B cell (primary cell): ENCODE measurements around the gene ZNF527. TPM values are rescaled to one million over a fixed set of nuclear protein-coding genes. Genes with fewer than 3 reads are reported as not detected.

Experiments
- ATAC-seq: fragments of 200-7000 bp; cut with Tn5 transposase; one replicate; pipeline ENCODE4 v1.10.0; 2021; ENCODE audit warnings: low read depth, mild to moderate bottlenecking, moderate number of reproducible peaks, moderate library complexity
- CTCF ChIA-PET: fragments of 350-600 bp; sonication (Branson Sonifier 250); formaldehyde crosslinking; loops from one replicate; lab custom pipeline; 2021; ENCODE audit warnings: antibody characterized with exemption, inconsistent platforms; lab: Charles Lee
- POLR2A ChIA-PET: fragments of 350-600 bp; sonication (Branson Sonifier 250); formaldehyde crosslinking; loops from one replicate; lab custom pipeline; 2021; ENCODE audit warnings: antibody characterized with exemption; lab: Charles Lee
- DNase-seq: peaks from one replicate; pipeline ENCODE4 v3.0.0; 2013
- H2AFZ ChIP-seq: 2 replicates; pipeline ENCODE4 v1.6.1; 2012; ENCODE audit warnings: mild to moderate bottlenecking, low read depth, low read length; ENCODE audit not compliant: insufficient read depth, poor library complexity, severe bottlenecking
- H3K27ac ChIP-seq, 2 donors: 1 replicate in 1 of 2; 2 replicates in 1 of 2; pipeline ENCODE4 v1.5.1; 2012 to 2013; ENCODE audit warnings: low read length in 2 of 2, mild to moderate bottlenecking in 2 of 2, moderate library complexity in 1 of 2
- H3K27me3 ChIP-seq, 4 experiments: fragments of 200-600 bp in 1 of 4; sonication (generic) in 1 of 4; replicated peaks in 1 of 4; 1 replicate in 2 of 4; 2 replicates in 2 of 4; pipeline versions ENCODE4 v1.6.1 to v1.7.0; 2013 to 2016; ENCODE audit warnings: low read length in 3 of 4, mild to moderate bottlenecking in 2 of 4, mixed read lengths in 1 of 4, moderate library complexity in 1 of 4; ENCODE audit not compliant: insufficient read depth in 4 of 4, control insufficient read depth in 3 of 4; ENCODE audit errors: control extremely low read depth in 1 of 4
- H3K36me3 ChIP-seq, 2 experiments: replicated peaks in 1 of 2; 1 replicate in 1 of 2; 2 replicates in 1 of 2; pipeline versions ENCODE4 v1.6.1 to v1.7.1; 2013; ENCODE audit warnings: low read length in 1 of 2; ENCODE audit not compliant: insufficient read depth in 2 of 2, control insufficient read depth in 1 of 2; ENCODE audit errors: control extremely low read depth in 1 of 2, extremely low read depth in 1 of 2
- H3K4me1 ChIP-seq, 2 donors: fragments of 200-600 bp in 1 of 2; sonication (generic) in 1 of 2; 1 replicate in 1 of 2; 2 replicates in 1 of 2; pipeline versions ENCODE4 v1.5.1 to v1.6.1; 2013 to 2017; ENCODE audit warnings: low read length in 2 of 2; ENCODE audit not compliant: control insufficient read depth in 2 of 2, insufficient read depth in 2 of 2
- H3K4me2 ChIP-seq: replicated peaks from 2 replicates; pipeline ENCODE3; 2012; ENCODE audit warnings: mild to moderate bottlenecking, low read depth, low read length; ENCODE audit not compliant: poor library complexity, severe bottlenecking
- H3K4me3 ChIP-seq, 5 experiments: fragments of 200-600 bp in 1 of 5; sonication (generic) in 1 of 5; 1 replicate in 3 of 5; 2 replicates in 2 of 5; pipeline versions ENCODE4 v1.5.1 to v1.7.0; 2011 to 2016; ENCODE audit warnings: low read length in 4 of 5, mild to moderate bottlenecking in 4 of 5, low read depth in 2 of 5, control low read depth in 1 of 5, moderate library complexity in 1 of 5; ENCODE audit not compliant: insufficient read depth in 1 of 5; ENCODE audit errors: control extremely low read depth in 1 of 5, extremely low read depth in 1 of 5
- H3K79me2 ChIP-seq: fragments of 200-600 bp; sonication (generic); one replicate; pipeline ENCODE4 v1.6.0; 2016; ENCODE audit warnings: low read length; ENCODE audit not compliant: control insufficient read depth, insufficient read depth
- H3K9ac ChIP-seq: fragments of 200-600 bp; sonication (generic); 2 replicates; pipeline ENCODE4 v1.6.1; 2017; ENCODE audit warnings: mild to moderate bottlenecking, low read length, moderate library complexity
- H3K9me3 ChIP-seq, 3 donors: one replicate each; pipeline versions ENCODE4 v1.6.1 to v1.7.1; 2013; ENCODE audit warnings: low read length in 2 of 3; ENCODE audit not compliant: control insufficient read depth in 2 of 3, insufficient read depth in 1 of 3; ENCODE audit errors: control extremely low read depth in 1 of 3
- H4K20me1 ChIP-seq: 2 replicates; pipeline ENCODE4 v1.6.0; 2012; ENCODE audit warnings: mild to moderate bottlenecking, low read length; ENCODE audit not compliant: insufficient read depth, control insufficient read depth, poor library complexity, severe bottlenecking
- H3K27ac Mint-ChIP-seq: one replicate; pipeline ENCODE4 v1.8.0; 2021; ENCODE audit warnings: mixed read lengths
- H3K27me3 Mint-ChIP-seq: one replicate; pipeline ENCODE4 v1.8.0; 2021; ENCODE audit warnings: mixed read lengths
- H3K4me1 Mint-ChIP-seq: one replicate; pipeline ENCODE4 v1.8.0; 2021; ENCODE audit warnings: mixed read lengths
- H3K4me3 Mint-ChIP-seq: one replicate; pipeline ENCODE4 v1.8.0; 2021; ENCODE audit warnings: mixed read lengths
- H3K9me3 Mint-ChIP-seq: one replicate; pipeline ENCODE4 v1.8.0; 2022; ENCODE audit warnings: mixed read lengths; ENCODE audit not compliant: insufficient read depth
- EZH2 ChIP-seq: IDR thresholded peaks from 2 replicates; pipeline ENCODE4 v1.6.1; 2012; ENCODE audit warnings: borderline replicate concordance, low read depth, mild to moderate bottlenecking, moderate library complexity, low read length; ENCODE audit not compliant: insufficient read depth, poor library complexity, severe bottlenecking
- WGBS: methylation state at CpG from one replicate; pipeline ENCODE4 v1.1.5; 2013; ENCODE audit warnings: missing lambda C conversion rate; ENCODE audit not compliant: insufficient coverage; 5-methylcytosine and 5-hydroxymethylcytosine counted together
- intact Hi-C: fragments of 100-400 bp; cut with micrococcal nuclease; formaldehyde crosslinking; loops from one replicate; pipeline ENCODE4 v1.10.0; 2022
- polyA plus RNA-seq: library from polyadenylated mRNA; depleted of rRNA; stranded (reverse); fragments of >200 nt; gene quantifications from 2 replicates; pipeline ENCODE4 v1.2.3, GENCODE V29; 2012
- total RNA-seq, 2 donors: library from RNA; stranded (reverse); fragments of 120-200 nt in 1 of 2; gene quantifications; 1 replicate in 1 of 2; 2 replicates in 1 of 2; pipeline versions ENCODE4 v1.2.3 to v1.2.4, GENCODE V29; 2013 to 2022
- TF ChIP-seq, protein P1 (sequence below): fragments of 200-600 bp; IDR thresholded peaks from one replicate; pipeline ENCODE4 v1.8.0; 2022; ENCODE audit warnings: antibody characterized with exemption, mild to moderate bottlenecking

The ZNF527 gene
- total and polyA plus RNA-seq, 2 donors (not counting 1 experiment from before 2014, with no cell fraction given): 4.8 to 11.4 TPM

- Histone ChIP-seq H3K4me3 (no peak overlapping the region), H3K9ac (no peak overlapping the region), H4K20me1 (no peaks in the 10 kb centered on the region), H3K4me1 (peaks cover 0 to 5% of the 10 kb centered on the region in 2 donors), H3K27me3 (no peaks in the 10 kb centered on the region), H3K27ac (no peak overlapping the region), H3K4me2 (no peak overlapping the region), H2AFZ (no peak overlapping the region), H3K79me2 (peaks cover 19% of the 10 kb centered on the region), H3K36me3 (peaks cover 3 to 47% of the 10 kb centered on the region in 2 experiments), H3K9me3 (peaks cover 2 to 22% (median 6%) of the 10 kb centered on the region in 3 donors)
- Mint-ChIP-seq H3K4me3 (no peak overlapping the region), H3K9me3 (peaks cover 18% of the 10 kb centered on the region), H3K27me3 (no peaks in the 10 kb centered on the region), H3K27ac (no peak overlapping the region), H3K4me1 (peaks cover 4% of the 10 kb centered on the region)
- ChIA-PET CTCF (no interaction called here), POLR2A (interaction anchor here (0.6 kb wide), 1 partner anchor 41 kb away, joined by 3 read pairs; no protein-coding TSS in a partner anchor)
- DNase-seq: no peak
- ATAC-seq: no peak
- TF ChIP-seq, protein P1, sequence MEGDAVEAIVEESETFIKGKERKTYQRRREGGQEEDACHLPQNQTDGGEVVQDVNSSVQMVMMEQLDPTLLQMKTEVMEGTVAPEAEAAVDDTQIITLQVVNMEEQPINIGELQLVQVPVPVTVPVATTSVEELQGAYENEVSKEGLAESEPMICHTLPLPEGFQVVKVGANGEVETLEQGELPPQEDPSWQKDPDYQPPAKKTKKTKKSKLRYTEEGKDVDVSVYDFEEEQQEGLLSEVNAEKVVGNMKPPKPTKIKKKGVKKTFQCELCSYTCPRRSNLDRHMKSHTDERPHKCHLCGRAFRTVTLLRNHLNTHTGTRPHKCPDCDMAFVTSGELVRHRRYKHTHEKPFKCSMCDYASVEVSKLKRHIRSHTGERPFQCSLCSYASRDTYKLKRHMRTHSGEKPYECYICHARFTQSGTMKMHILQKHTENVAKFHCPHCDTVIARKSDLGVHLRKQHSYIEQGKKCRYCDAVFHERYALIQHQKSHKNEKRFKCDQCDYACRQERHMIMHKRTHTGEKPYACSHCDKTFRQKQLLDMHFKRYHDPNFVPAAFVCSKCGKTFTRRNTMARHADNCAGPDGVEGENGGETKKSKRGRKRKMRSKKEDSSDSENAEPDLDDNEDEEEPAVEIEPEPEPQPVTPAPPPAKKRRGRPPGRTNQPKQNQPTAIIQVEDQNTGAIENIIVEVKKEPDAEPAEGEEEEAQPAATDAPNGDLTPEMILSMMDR: no peak
- TF ChIP-seq EZH2: no peak
- intact Hi-C loops: no loop called here
- 100% methylated on average over 1 of the region's 4 CpGs for WGBS
Measured at GRCh38 chr19:37355901-37356300, 15.0 kb upstream of the ZNF527 start.

- ATAC-seq (no peak), DNase-seq (no peak)
- CTCF ChIA-PET: no interaction called here
- WGBS: 100% methylated on average over 1 of the region's 1 CpG
- Mint-ChIP-seq H3K27me3 (no peaks in the 10 kb centered on the region), H3K4me3 (no peak overlapping the region), H3K27ac (no peak overlapping the region), H3K4me1 (no peaks in the 10 kb centered on the region), H3K9me3 (peaks cover 22% of the 10 kb centered on the region)
- TF ChIP-seq, protein P1: no peak
- TF ChIP-seq EZH2: no peak
- no peaks in the 10 kb centered on the region for H3K27me3 ChIP-seq
- no peak overlapping the region for H3K27ac ChIP-seq
- POLR2A ChIA-PET: no interaction called here
- H3K4me1 ChIP-seq: no peaks in the 10 kb centered on the region
- intact Hi-C loops: no loop called here
- no peaks in the 10 kb centered on the region for H4K20me1 ChIP-seq
- H3K9me3 ChIP-seq: peaks cover 2 to 57% (median 37%) of the 10 kb centered on the region in 3 donors
- no peak overlapping the region for H3K9ac ChIP-seq
- peaks cover 1% of the 10 kb centered on the region for H3K79me2 ChIP-seq
- H3K4me2 ChIP-seq: no peak overlapping the region
- no peak overlapping the region for H2AFZ ChIP-seq
- H3K4me3 ChIP-seq: no peak overlapping the region
- peaks cover 2 to 41% of the 10 kb centered on the region in 2 experiments for H3K36me3 ChIP-seq
Measured at GRCh38 chr19:37361994-37362393, 8.9 kb upstream of the ZNF527 start.
